H9 (cell line): ENCODE measurements around the gene ZC3H7B. TPM values are rescaled to one million over a fixed set of nuclear protein-coding genes. Genes with fewer than 3 reads are reported as not detected.
A peak's percentile ranks its signal among the peaks of the same experiment; 100 is the strongest.

ENCODE experiments used
- DNase-seq: peaks from one replicate; pipeline ENCODE4 v3.0.0-alpha.2; 2017
- H2AFZ ChIP-seq: one replicate; pipeline ENCODE4 v1.6.1; 2013; ENCODE audit warnings: mild to moderate bottlenecking, low read length, control low read depth, moderate library complexity
- H2AK5ac ChIP-seq: 2 replicates; pipeline ENCODE4 v1.6.1; 2013; ENCODE audit warnings: low read length, control low read depth, mixed read lengths; ENCODE audit not compliant: insufficient read length
- H2BK120ac ChIP-seq: one replicate; pipeline ENCODE4 v1.6.1; 2013; ENCODE audit warnings: low read depth, mild to moderate bottlenecking, low read length, control low read depth, inconsistent platforms; ENCODE audit not compliant: poor library complexity, severe bottlenecking
- H2BK12ac ChIP-seq: 2 replicates; pipeline ENCODE4 v1.6.1; 2013; ENCODE audit warnings: low read length, control low read depth, mixed read lengths, low read depth; ENCODE audit not compliant: insufficient read length
- H2BK15ac ChIP-seq: 2 replicates; pipeline ENCODE4 v1.6.1; 2013; ENCODE audit warnings: low read depth, low read length, control low read depth
- H2BK20ac ChIP-seq: one replicate; pipeline ENCODE4 v1.6.1; 2013; ENCODE audit warnings: low read depth, mild to moderate bottlenecking, low read length, control low read depth, inconsistent platforms; ENCODE audit not compliant: poor library complexity, severe bottlenecking
- H2BK5ac ChIP-seq: 2 replicates; pipeline ENCODE4 v1.6.1; 2013; ENCODE audit warnings: low read length, control low read depth, mixed read lengths; ENCODE audit not compliant: insufficient read length
- H3K14ac ChIP-seq: 2 replicates; pipeline ENCODE4 v1.6.1; 2013; ENCODE audit warnings: low read length, control low read depth; ENCODE audit not compliant: insufficient read depth
- H3K18ac ChIP-seq: 2 replicates; pipeline ENCODE4 v1.6.1; 2013; ENCODE audit warnings: low read depth, mild to moderate bottlenecking, mixed read lengths, low read length, control low read depth; ENCODE audit not compliant: insufficient read length
- H3K23ac ChIP-seq: 2 replicates; pipeline ENCODE4 v1.6.1; 2013; ENCODE audit warnings: low read length, control low read depth, mixed read lengths, low read depth; ENCODE audit not compliant: insufficient read length
- H3K23me2 ChIP-seq: 2 replicates; pipeline ENCODE4 v1.6.1; 2013; ENCODE audit warnings: low read depth, mild to moderate bottlenecking, mixed read lengths, low read length, control low read depth; ENCODE audit not compliant: insufficient read length, poor library complexity, severe bottlenecking
- H3K27ac ChIP-seq: 2 replicates; pipeline ENCODE4 v1.5.1; 2013; ENCODE audit warnings: low read length, control low read depth, mixed read lengths, low read depth; ENCODE audit not compliant: insufficient read length
- H3K27me3 ChIP-seq: 2 replicates; pipeline ENCODE4 v1.6.1; 2013; ENCODE audit warnings: low read length, control low read depth, inconsistent platforms; ENCODE audit not compliant: insufficient read depth
- H3K4ac ChIP-seq: 2 replicates; pipeline ENCODE4 v1.6.1; 2013; ENCODE audit warnings: low read depth, mild to moderate bottlenecking, control low read depth, inconsistent platforms, low read length, moderate library complexity
- H3K4me1 ChIP-seq: 2 replicates; pipeline ENCODE4 v1.6.1; 2013; ENCODE audit warnings: low read length, control low read depth, inconsistent platforms; ENCODE audit not compliant: insufficient read depth
- H3K4me2 ChIP-seq: 2 replicates; pipeline ENCODE4 v1.6.1; 2013; ENCODE audit warnings: low read length, control low read depth, mixed read lengths; ENCODE audit not compliant: insufficient read length, insufficient read depth
- H3K56ac ChIP-seq: 2 replicates; pipeline ENCODE4 v1.6.1; 2013; ENCODE audit warnings: low read depth, mild to moderate bottlenecking, mixed read lengths, low read length, control low read depth; ENCODE audit not compliant: insufficient read length
- H3K79me1 ChIP-seq: 2 replicates; pipeline ENCODE4 v1.6.1; 2013; ENCODE audit warnings: low read depth, mild to moderate bottlenecking, moderate library complexity, low read length, control low read depth, inconsistent platforms; ENCODE audit not compliant: insufficient read depth, poor library complexity, severe bottlenecking
- H3K79me2 ChIP-seq: 2 replicates; pipeline ENCODE4 v1.6.1; 2013; ENCODE audit warnings: low read length, control low read depth, inconsistent platforms; ENCODE audit not compliant: insufficient read depth
- H3K9ac ChIP-seq: 2 replicates; pipeline ENCODE4 v1.6.1; 2013; ENCODE audit warnings: low read length, control low read depth, mixed read lengths; ENCODE audit not compliant: insufficient read length; ENCODE audit errors: extremely low read depth
- H3K9me3 ChIP-seq: one replicate; pipeline ENCODE4 v1.6.1; 2013; ENCODE audit warnings: low read depth, low read length, inconsistent platforms; ENCODE audit not compliant: control insufficient read depth
- H3T11ph ChIP-seq: one replicate; pipeline ENCODE4 v1.6.1; 2013; ENCODE audit warnings: mild to moderate bottlenecking, low read length, control low read depth, inconsistent platforms
- H4K20me1 ChIP-seq: one replicate; pipeline ENCODE4 v1.6.1; 2013; ENCODE audit not compliant: control insufficient read depth, insufficient read length, insufficient read depth
- H4K5ac ChIP-seq: 2 replicates; pipeline ENCODE4 v1.6.1; 2013; ENCODE audit warnings: low read depth, mild to moderate bottlenecking, mixed read lengths, low read length, control low read depth; ENCODE audit not compliant: insufficient read length
- H4K8ac ChIP-seq: replicated peaks from 2 replicates; pipeline ENCODE4 v1.6.1; 2013; ENCODE audit warnings: low read length, control low read depth, mixed read lengths, low read depth; ENCODE audit not compliant: insufficient read length
- H4K91ac ChIP-seq: 2 replicates; pipeline ENCODE4 v1.6.1; 2013; ENCODE audit warnings: low read depth, mild to moderate bottlenecking, moderate library complexity, mixed read lengths, low read length, control low read depth; ENCODE audit not compliant: insufficient read length
- H3K27ac Mint-ChIP-seq, 3 experiments: 2 replicates in 2 of 3; 3 replicates in 1 of 3; pipeline ENCODE4 v1.8.0; 2020 to 2021; ENCODE audit warnings: mixed read lengths in 3 of 3, mild to moderate bottlenecking in 1 of 3, moderate library complexity in 1 of 3
- H3K27me3 Mint-ChIP-seq: 2 replicates; pipeline ENCODE4 v1.8.0; 2021; ENCODE audit warnings: low read depth, mild to moderate bottlenecking, moderate library complexity, mixed read lengths
- H3K36me3 Mint-ChIP-seq, 3 experiments: 2 replicates in 2 of 3; 3 replicates in 1 of 3; pipeline ENCODE4 v1.8.0; 2020 to 2021; ENCODE audit warnings: low read depth in 3 of 3, mixed read lengths in 3 of 3; ENCODE audit not compliant: insufficient read depth in 1 of 3
- H3K4me1 Mint-ChIP-seq, 2 experiments: 2 replicates each; pipeline ENCODE4 v1.8.0; 2020; ENCODE audit warnings: mixed read lengths in 2 of 2
- H3K4me3 Mint-ChIP-seq, 2 experiments: 2 replicates in 1 of 2; 3 replicates in 1 of 2; pipeline ENCODE4 v1.8.0; 2020 to 2021; ENCODE audit warnings: mild to moderate bottlenecking in 2 of 2, mixed read lengths in 2 of 2, moderate library complexity in 1 of 2
- H3K9me3 Mint-ChIP-seq, 2 experiments: 2 replicates in 1 of 2; 3 replicates in 1 of 2; pipeline ENCODE4 v1.8.0; 2020; ENCODE audit warnings: mild to moderate bottlenecking in 2 of 2, mixed read lengths in 2 of 2, moderate library complexity in 1 of 2
- WGBS: extraction: QIAGEN DNeasy Blood & Tissue Kit; methylation state at CpG from one replicate; pipeline ENCODE4 v1.1.7; 2013; ENCODE audit warnings: missing lambda C conversion rate, low lambda C conversion rate, mixed read lengths; ENCODE audit not compliant: insufficient read length; ENCODE audit errors: extremely low coverage; 5-methylcytosine and 5-hydroxymethylcytosine counted together
- total RNA-seq: library from RNA; stranded (reverse); gene quantifications from 2 replicates; pipeline ENCODE4 v1.2.1, GENCODE V29; 2021
- TF ChIP-seq, protein P1 (sequence below): fragments of 200-600 bp; sonication (generic); conservative IDR thresholded peaks from 3 replicates; pipeline ENCODE4 v1.8.0; 2021; ENCODE audit warnings: antibody characterized with exemption, mild to moderate bottlenecking

Gene ZC3H7B
- total RNA-seq, 1 experiment from 2014 or later: 69.3 TPM

DNA sequence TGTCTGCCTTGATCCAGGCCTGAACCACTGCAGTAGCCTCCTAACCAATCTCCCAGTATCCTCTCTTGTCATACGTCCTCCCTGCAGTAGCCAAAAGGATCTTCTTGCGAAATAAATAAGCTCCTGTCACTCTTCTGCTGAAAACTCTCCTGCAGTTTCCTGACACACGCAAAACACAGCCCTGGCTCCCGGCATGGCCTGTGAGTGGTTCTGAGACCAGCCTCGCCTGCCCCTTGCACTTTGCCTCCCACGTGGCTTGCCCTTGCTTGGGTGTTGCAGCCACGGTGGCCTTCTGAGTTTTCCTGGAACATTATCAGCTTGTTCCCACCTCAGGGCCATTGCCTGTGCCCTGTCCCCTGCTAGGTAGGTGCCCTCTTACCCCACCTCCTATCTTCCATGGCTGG is 7.2 kb downstream of the ZC3H7B start:
- no peak overlapping the region for H4K91ac ChIP-seq
- no peak overlapping the region for H3T11ph ChIP-seq
- H3K4me1 ChIP-seq: peaks cover 4% of the 10 kb centered on the region; the same call in 1 of the 2 replicates
- H4K5ac ChIP-seq: no peak overlapping the region
- H3K79me1 ChIP-seq: peaks cover 4% of the 10 kb centered on the region
- Mint-ChIP-seq H3K4me3 (no peak overlapping the region), H3K9me3 (no peaks in the 10 kb centered on the region; a peak in 1 of 5 replicates), H3K4me1 (peaks cover 23 to 28% of the 10 kb centered on the region in 2 experiments), H3K27me3 (no peaks in the 10 kb centered on the region), H3K27ac (peak overlapping the region in 1 of 3 experiments; percentile 62; a peak in 3 of 7 replicates), H3K36me3 (peaks cover 4 to 41% (median 35%) of the 10 kb centered on the region in 3 experiments; a peak in 6 of 7 replicates)
- no peak overlapping the region for H3K9ac ChIP-seq
- no peak for DNase-seq
- H2BK120ac ChIP-seq: no peak overlapping the region
- H2BK20ac ChIP-seq: no peak overlapping the region
- TF ChIP-seq, protein P1, sequence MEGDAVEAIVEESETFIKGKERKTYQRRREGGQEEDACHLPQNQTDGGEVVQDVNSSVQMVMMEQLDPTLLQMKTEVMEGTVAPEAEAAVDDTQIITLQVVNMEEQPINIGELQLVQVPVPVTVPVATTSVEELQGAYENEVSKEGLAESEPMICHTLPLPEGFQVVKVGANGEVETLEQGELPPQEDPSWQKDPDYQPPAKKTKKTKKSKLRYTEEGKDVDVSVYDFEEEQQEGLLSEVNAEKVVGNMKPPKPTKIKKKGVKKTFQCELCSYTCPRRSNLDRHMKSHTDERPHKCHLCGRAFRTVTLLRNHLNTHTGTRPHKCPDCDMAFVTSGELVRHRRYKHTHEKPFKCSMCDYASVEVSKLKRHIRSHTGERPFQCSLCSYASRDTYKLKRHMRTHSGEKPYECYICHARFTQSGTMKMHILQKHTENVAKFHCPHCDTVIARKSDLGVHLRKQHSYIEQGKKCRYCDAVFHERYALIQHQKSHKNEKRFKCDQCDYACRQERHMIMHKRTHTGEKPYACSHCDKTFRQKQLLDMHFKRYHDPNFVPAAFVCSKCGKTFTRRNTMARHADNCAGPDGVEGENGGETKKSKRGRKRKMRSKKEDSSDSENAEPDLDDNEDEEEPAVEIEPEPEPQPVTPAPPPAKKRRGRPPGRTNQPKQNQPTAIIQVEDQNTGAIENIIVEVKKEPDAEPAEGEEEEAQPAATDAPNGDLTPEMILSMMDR: no peak
- no peak overlapping the region for H2BK5ac ChIP-seq
- H2AFZ ChIP-seq: no peak overlapping the region
- no peak overlapping the region for H3K4ac ChIP-seq
- H3K18ac ChIP-seq: no peak overlapping the region
- H2AK5ac ChIP-seq: no peak overlapping the region
- no CpG with 5 or more reads among the region's 7 CpGs for WGBS
- H3K9me3 ChIP-seq: no peaks in the 10 kb centered on the region
- H3K23me2 ChIP-seq: no peaks in the 10 kb centered on the region
- no peak overlapping the region for H3K4me2 ChIP-seq
- no peak overlapping the region for H3K27ac ChIP-seq
- H3K14ac ChIP-seq: no peak overlapping the region
- no peak overlapping the region for H2BK15ac ChIP-seq
- H3K27me3 ChIP-seq: no peaks in the 10 kb centered on the region
- no peak overlapping the region for H4K8ac ChIP-seq
- H2BK12ac ChIP-seq: no peak overlapping the region
- peaks cover 18% of the 10 kb centered on the region; the same call in 1 of the 2 replicates for H3K79me2 ChIP-seq
- H3K23ac ChIP-seq: no peak overlapping the region
- H4K20me1 ChIP-seq: no peaks in the 10 kb centered on the region
- H3K56ac ChIP-seq: no peak overlapping the region
